Ecto neural progenitor cell (in vitro differentiated cells): ENCODE measurements around the gene SLC25A26.

Experiments
- DNase-seq: peaks from one replicate; pipeline ENCODE4 v3.0.0-alpha.2; 2018; ENCODE audit warnings: low spot score

The SLC25A26 gene

GRCh38 chr3:66227051-66227450 is 6.2 kb downstream of the SLC25A26 start:
- DNase-seq, result no peak

- no peak for DNase-seq
Measured at GRCh38 chr3:66227915-66228314, 7.1 kb downstream of the SLC25A26 start.

GRCh38 chr3:66228707-66229106 is 7.9 kb downstream of the SLC25A26 start:
- DNase-seq, result no peak

- DNase-seq, result no peak
Measured at GRCh38 chr3:66229931-66230330, 9.1 kb downstream of the SLC25A26 start.

GRCh38 chr3:66233033-66233432 is 12.2 kb downstream of the SLC25A26 start:
- no peak for DNase-seq

- no peak for DNase-seq
Measured at GRCh38 chr3:66236281-66236680, 15.5 kb downstream of the SLC25A26 start.

- DNase-seq, result no peak
Measured at GRCh38 chr3:66237552-66237951, 16.8 kb downstream of the SLC25A26 start.

GRCh38 chr3:66239513-66240123 is 18.8 kb downstream of the SLC25A26 start:
- no peak for DNase-seq

- no peak for DNase-seq
Measured at GRCh38 chr3:66241466-66241865, 20.7 kb downstream of the SLC25A26 start.

- no peak for DNase-seq
Measured at GRCh38 chr3:66242788-66243464, 22.1 kb downstream of the SLC25A26 start.

- no peak for DNase-seq
Measured at GRCh38 chr3:66248641-66249040, 27.8 kb downstream of the SLC25A26 start.

GRCh38 chr3:66253790-66254620 is 33.2 kb downstream of the SLC25A26 start:
- DNase-seq, result no peak

- DNase-seq, result no peak
Measured at GRCh38 chr3:66255865-66256264, 35.1 kb downstream of the SLC25A26 start.

- no peak for DNase-seq
Measured at GRCh38 chr3:66256806-66257205, 36.0 kb downstream of the SLC25A26 start.

GRCh38 chr3:66259566-66260255 is 38.9 kb downstream of the SLC25A26 start:
- DNase-seq, result no peak

GRCh38 chr3:66260431-66260830 is 39.6 kb downstream of the SLC25A26 start:
- DNase-seq, result no peak

- no peak for DNase-seq
Measured at GRCh38 chr3:66261355-66261754, 40.6 kb downstream of the SLC25A26 start.

GRCh38 chr3:66265649-66266048 is 44.8 kb downstream of the SLC25A26 start:
- no peak for DNase-seq

- DNase-seq, result no peak
Measured at GRCh38 chr3:66266551-66266950, 45.8 kb downstream of the SLC25A26 start.

- DNase-seq, result no peak
Measured at GRCh38 chr3:66267031-66267430, 46.2 kb downstream of the SLC25A26 start.

- DNase-seq, result no peak
Measured at GRCh38 chr3:66267906-66268305, 47.1 kb downstream of the SLC25A26 start.

- no peak for DNase-seq
Measured at GRCh38 chr3:66268864-66269263, 48.1 kb downstream of the SLC25A26 start.
